Measurements from ENCODE around the gene UBE2Z.
A peak's percentile ranks its signal among the peaks of the same experiment; 100 is the strongest.

The UBE2Z gene

DNA sequence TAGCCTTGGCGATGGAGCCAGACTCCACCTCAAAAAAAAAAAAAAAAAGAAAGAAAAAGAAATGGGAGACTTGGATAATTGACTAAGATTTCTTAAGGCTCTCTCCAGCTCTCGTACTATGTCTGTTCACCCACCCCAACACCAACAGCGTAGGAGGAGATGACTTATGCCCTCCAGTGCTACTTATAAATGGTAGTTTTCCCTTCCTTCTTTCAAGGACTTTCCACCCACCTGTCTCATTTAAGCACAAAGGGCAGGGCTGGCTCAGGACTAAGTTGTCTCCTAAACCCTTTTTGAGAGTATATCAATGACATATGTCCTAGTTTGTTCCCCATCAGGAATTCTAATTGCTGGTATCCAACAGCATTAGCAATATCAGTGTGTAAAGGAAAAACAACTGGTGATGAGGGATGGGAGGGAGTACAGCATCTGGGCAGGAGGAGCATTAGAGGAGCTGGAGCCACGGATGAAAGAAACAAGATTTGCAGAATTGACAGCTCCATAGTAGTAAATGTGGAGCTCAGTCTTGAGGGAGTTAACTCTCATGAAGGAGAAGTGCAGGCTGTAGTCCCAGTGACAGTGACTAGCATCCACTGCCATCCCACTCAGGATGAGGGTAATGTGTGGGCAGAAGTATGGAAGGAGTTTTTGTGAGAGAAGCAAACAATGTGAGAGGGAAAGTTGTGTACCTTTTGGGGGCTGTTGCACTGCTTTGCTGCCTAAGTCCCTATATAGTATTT lies 17.2 kb downstream of the UBE2Z start:
- no peak for TF ChIP-seq ZNF274 (IDR thresholded peaks at IDR 0.05; ENCODE audit: low read depth, low read length)
- no peak overlapping the region for H3K4me3 ChIP-seq (ENCODE audit: low read length)

DNA sequence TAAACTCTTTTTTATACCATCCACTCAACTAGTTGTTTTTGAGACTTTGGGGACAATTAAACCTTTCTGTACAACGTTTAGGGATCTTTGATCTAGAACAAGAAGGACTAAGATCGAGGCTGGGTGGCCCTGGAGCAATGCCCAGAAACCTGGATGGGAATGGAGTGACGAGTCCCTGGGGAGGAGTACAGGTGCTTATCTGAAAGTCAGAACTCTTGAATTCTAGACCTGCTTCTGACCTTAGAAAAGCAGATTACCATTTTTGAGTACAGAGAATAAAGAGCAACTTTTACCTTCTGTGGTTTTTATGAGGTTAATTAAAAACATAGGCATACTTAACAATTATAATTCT lies 17.8 kb downstream of the UBE2Z start:
- no peak for TF ChIP-seq ZNF274 (IDR thresholded peaks at IDR 0.05; ENCODE audit: low read depth, low read length)
- no peak overlapping the region for H3K4me3 ChIP-seq (ENCODE audit: low read length)

DNA sequence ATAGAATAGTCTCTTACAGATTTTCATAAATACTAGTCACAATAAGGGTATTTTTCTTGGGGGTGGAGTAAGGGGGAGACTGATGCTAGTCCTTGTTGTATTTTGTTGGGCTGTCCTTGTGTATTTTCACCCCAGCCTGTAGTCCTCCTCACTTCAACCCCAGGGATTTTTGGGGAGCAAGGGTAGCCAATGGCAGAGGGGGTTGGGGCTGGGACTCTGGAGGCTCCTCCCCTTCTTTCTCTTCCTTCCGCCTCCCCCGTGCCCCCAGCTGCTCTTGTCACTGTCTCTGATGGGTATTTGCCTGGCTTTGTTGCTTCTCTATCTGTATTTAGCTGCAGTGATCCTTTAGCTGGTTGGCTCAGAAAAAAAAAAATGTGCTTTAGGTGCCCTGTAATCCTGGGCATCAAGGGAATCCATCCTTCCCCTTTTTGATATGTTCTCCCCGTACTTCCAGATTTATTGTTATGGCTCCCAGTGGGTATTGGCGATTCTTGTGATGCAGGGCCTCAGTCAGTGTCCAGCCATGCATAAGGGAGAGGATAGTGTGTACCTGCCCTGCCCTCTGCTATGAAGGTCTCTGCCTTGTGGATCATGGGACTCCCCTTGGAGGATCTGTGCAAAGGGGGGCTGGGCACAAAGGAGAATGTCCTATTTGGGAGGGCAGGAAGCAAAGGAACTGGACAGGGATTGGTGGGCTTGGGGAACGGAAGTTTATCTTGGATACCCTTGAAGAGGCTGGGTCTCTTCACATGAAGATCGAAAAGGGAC lies 20.0 kb downstream of the UBE2Z start:
- H3K4me3 ChIP-seq (ENCODE audit: low read length) = no peak overlapping the region
- TF ChIP-seq ZNF274 (IDR thresholded peaks at IDR 0.05; ENCODE audit: low read depth, low read length) = no peak

DNA sequence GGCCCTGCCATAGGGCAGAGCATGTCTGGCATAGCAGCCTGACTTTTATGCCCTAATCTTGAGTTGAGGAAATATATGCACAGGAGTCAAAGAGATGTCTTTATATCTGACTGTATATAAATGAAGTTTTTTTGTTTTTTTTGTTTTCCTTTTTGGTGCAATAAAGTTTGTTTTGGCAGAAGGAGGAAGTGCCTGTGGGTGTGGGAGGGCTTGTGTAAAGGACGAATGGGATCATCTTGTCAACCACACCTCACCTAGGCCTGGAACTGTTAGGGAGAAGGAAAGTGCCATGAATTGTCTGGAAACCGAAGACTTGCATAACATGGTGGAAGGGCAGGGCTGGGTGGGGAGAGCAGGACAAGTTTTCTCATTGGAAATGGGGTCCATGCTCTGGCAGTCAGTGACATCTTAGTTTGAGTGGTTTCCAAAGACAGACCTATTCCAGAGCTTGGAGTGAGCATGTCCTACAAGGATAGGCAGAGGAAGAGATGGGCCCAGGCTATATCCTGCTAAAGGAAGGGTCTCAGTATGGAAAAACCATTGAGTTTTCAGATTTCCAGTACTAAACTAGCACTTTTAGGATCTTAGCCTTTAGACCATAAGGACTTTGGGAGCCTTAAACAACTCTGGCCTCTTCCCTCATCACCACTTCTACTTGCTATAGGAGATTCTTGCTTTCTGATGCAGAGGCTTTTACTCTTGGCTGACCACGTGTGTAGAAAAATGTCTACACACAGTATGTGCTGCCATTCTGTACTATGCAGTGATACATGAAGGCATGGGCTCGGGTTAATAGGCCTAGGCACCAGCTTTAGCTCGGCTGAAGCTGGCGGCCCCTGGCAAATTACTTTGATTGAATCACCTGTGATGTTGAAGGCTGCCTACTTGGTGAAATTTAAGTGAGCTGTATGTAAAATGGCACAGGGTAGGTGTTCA lies 20.9 kb downstream of the UBE2Z start:
- TF ChIP-seq ZNF274 (IDR thresholded peaks at IDR 0.05; ENCODE audit: low read depth, low read length) = no peak
- no peak overlapping the region for H3K4me3 ChIP-seq (ENCODE audit: low read length)

DNA sequence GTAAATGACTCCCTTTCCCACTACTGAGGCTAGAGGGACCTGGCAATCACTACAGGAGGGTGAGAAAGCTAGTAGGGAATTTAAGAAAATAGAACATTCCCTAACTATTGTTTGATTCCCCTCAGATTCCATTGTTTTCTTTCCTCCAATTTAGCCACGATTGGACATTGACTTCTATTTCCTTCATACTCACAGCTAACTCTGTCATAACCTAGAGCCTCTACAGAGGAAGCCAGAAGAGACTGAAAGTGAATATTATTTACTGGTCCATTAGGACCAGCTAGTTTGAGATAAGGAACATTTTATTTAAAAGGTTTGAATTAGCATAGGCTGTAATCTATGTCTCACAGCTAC lies 21.6 kb downstream of the UBE2Z start:
- no peak for TF ChIP-seq ZNF274 (IDR thresholded peaks at IDR 0.05; ENCODE audit: low read depth, low read length)

DNA sequence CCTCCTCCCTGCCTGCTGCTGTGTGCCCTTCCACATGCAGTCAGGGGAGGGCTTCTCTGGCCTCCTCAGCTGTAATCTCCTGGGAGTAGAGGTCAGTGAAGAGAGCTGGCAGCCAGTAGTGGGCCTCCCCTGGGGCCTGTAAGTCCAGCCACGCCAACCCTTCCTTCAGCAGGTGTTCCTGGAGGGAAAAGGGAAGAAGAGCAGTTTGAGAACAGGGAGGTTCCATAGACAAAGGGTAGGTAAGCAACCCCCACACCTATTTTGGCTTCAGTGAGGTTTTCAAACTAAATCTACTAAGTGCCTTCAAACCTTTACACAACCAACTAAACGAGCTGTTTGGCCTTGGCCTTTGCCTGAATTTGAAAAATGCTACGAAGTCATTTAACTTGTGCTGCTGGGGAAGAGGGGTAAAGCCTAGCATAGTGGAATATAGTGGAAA lies 22.2 kb downstream of the UBE2Z start:
- TF ChIP-seq ZNF274 (IDR thresholded peaks at IDR 0.05; ENCODE audit: low read depth, low read length) = no peak
- no peak overlapping the region for H3K4me3 ChIP-seq (ENCODE audit: low read length)

More for the DNA sequence above, 21.6 kb downstream of the UBE2Z start:
- no peak overlapping the region for H3K4me3 ChIP-seq (ENCODE audit: low read length)

DNA sequence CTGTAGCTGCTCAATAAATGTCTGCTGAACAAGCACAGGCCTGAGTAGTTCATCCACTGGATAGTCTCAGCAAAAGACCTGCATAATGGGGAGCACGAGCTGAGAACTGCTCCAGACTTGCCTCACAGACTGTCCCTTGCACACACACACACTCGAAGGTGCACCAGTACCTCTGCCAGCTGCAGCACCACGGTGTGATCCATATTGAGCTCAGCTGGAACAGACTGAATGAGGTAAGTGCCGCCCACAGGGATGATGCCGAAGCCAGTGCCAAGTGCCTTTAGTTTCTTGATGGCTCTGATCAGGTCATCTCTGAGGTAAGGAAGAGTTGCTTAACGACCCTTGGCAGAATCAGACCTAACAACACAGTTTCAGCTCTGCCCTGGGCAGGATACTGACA lies 24.8 kb downstream of the UBE2Z start:
- TF ChIP-seq ZNF274 (IDR thresholded peaks at IDR 0.05; ENCODE audit: low read depth, low read length) = no peak
- no peak overlapping the region for H3K4me3 ChIP-seq (ENCODE audit: low read length)

DNA sequence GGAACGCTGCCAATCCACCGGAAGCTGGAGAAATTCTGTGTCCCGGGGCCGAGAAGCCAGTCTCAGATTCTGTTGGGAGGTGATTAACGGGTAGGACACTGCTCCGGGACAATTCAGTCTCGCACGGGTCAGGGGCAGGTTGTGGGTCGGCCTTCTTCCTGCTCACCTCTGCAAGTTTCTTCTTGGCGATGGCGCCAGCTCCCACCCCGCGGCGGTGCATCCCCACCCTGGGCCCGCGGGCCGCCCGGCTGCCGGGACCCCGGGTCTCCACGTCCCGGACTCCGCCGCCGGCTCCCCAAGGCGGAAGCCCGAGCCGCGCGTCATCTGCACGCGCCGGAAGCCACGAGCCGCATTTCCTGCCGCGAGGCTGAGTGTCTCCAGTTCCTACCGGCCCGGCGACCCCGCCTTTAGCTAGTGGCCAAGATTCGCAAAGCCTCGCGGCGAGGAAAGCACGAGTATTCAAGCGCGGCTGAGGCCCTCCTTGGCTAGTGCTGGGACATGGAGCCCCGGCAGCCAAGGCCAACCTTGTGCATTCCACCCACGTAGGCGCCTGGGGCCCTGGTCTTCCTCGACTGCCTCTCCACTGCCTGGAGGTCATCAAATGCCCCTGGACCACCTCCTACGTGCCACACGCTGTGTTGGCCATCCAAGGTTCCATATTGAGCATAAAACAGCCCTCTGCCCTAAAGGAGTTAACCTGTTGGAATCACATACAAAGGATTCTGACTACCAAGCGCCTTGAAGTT lies 36.5 kb downstream of the UBE2Z start, which contains the start of gene SNF8:
SNF8 (minus strand) TSS at position 328 of the 746 bp plus-strand sequence; CDS start at position 220, 108 bp downstream.
- peak within 1 kb of the TSS; percentile 97 for H3K4me3 ChIP-seq (ENCODE audit: low read length)
- TF ChIP-seq ZNF274 (IDR thresholded peaks at IDR 0.05; ENCODE audit: low read depth, low read length) = no peak

DNA sequence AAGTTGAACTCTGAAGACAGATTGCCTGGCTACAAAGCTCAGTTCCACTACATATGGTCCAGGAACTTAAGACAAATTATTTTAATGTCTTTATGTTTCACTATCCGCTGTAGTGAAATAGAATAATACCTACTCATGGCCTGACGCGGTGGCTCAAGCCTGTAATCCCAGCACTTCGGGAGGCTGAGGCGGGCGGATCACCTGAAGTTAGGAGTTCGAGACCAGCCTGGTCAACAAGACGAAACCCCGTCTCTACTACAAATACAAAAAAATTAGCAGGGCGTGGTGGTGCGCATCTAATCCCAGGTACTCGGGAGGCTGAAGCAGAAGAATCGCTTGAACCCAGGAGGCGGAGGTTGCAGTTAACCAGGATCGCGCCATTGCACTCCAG lies 37.0 kb downstream of the UBE2Z start:
- H3K4me3 ChIP-seq (ENCODE audit: low read length) = peak overlapping the region; percentile 97

DNA sequence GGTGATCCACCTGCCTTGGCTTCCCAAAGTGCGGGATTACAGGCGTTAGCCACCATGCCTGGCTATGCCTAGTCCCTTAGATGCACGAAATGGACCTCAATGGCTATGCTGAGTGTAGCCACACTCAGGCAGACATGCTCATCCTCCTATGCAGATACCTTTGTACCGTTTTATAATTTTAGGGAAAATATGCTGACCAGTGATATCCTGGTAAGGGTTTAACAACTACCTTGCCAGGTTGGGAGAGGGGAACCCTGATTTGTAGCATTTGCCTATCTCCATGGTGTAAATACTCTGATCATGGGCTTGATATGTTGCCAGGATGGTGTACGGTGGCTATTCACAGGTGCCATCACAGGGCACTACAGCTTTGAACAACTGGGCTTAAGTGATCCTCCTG lies 43.4 kb downstream of the UBE2Z start:
- no peak for TF ChIP-seq ZNF274 (IDR thresholded peaks at IDR 0.05; ENCODE audit: low read depth, low read length)
- no peak overlapping the region for H3K4me3 ChIP-seq (ENCODE audit: low read length)

DNA sequence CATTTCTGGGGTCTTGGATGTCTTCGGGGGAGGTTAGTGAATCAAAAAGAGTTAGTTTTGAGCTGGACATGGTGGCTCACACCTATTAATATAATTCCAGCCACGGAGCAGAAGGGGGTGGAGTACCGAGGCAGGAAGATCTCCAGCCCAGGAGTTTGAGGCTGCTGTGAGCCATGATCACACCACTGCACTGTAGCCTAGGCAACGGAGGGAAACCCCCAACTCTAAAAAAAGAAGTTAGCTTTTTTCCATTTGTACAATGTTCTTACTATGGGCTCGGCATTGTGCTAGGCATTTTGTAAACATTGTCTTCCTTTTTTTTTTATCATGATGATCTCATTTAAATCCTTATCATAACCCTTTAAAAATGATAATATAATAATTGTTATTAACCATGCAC lies 44.7 kb downstream of the UBE2Z start:
- TF ChIP-seq ZNF274 (IDR thresholded peaks at IDR 0.05; ENCODE audit: low read depth, low read length) = no peak
- H3K4me3 ChIP-seq (ENCODE audit: low read length) = no peak overlapping the region

DNA sequence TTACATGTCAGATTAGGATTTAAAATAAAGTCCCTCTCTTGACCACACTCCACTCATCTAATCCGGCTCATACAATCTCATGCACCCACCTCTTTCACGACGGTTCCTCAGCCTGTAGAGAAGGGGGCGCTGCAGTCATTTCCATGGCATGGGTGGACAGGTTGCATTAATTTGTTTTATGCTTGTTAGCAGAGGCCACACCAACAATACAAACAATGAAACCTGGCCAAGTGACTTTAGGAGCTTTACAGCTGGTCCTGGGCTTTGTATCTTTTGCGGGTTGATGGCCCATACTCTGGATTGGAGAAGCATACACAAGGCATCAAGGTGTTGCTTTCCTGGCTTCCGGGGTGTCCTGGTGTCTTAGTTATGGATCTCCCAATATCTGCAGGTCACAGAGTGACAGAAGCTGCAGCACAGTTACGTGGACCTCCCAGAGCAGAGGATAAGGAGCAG lies 46.1 kb downstream of the UBE2Z start:
- TF ChIP-seq ZNF274 (IDR thresholded peaks at IDR 0.05; ENCODE audit: low read depth, low read length) = no peak
- no peak overlapping the region for H3K4me3 ChIP-seq (ENCODE audit: low read length)

DNA sequence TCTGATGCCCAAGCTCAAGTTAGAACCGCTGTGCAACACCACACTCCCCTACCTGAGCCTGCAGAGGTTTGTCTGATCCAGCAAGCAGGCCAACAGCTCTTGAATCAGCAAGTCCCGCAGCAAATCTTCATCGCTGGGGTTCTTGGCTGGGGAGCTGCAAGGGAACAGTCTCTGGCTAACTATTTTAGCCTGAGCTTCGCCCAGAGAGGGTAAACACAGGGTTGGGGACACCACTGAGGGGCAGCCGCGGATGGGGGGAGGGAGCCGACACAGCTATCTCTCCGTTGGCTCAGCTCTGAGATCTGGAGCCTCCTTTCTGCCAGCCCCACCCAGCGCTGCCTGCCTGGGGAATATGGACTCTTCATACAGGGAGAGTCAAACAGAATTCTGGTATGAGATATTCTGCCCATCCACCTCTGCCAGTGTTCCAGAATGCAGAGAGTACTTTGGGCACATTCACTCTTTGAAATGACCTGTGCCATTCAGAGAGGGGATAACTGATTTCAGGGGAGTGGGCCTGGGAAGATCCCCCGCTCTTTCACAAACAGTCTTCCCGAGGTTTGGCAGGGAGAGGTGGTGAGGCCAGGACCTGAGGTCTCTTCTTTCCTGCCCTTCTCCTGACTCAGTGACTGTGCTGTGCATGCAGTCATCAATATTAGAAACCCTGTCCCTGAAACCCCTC lies 52.8 kb downstream of the UBE2Z start:
- no peak for TF ChIP-seq ZNF274 (IDR thresholded peaks at IDR 0.05; ENCODE audit: low read depth, low read length)
- H3K4me3 ChIP-seq (ENCODE audit: low read length) = no peak overlapping the region
